GM21381 (cell line): ENCODE data around the gene FAM181B.
"Not testable (repeated sequence)": the region's sequence is repeated elsewhere in the genome, so short reads cannot be mapped to it uniquely, and the experiment has no call there.

Experiments used
- ATAC-seq: cut with Tn5 transposase; IDR thresholded peaks from one replicate; pipeline ENCODE4 v1.9.1; 2021; ENCODE audit warnings: mild to moderate bottlenecking, moderate library complexity; ENCODE audit not compliant: unreplicated experiment

The FAM181B gene

DNA sequence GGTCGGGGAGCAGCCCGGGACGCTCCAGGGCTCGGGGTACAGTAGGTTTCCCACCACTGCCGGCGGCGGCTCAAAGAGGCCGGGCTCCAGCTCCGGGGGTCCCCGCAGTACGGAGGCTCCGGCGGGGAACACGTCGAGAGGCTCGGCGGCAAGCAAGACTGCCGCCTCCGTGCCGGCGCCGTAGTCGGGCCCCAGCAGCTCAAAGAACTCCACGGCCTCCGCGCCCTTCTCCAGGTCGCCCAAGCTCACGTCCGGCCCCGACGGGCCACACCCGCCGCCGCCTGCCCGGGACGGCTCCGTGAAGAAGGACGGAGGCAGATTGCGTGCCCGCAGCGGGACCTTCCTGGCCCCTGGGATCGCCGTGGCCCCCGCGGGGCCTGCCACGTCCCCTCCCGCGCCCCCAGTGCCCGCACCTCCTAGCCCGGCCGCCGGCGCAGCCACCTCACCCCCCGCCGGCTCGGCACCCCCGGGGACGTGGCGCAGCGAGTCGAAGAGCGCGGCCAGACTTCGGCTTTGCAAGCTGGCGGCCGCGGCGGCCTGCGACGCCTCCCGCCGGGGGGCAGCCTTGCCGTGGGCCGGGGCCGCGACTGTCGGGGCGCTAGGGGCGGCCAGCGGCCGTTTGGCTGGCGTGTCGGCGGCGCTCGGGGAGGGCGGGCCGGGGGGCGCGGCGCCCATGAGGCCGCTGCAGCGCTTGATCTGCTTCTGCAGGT is 775 bp downstream of the FAM181B start:
- ATAC-seq, result no peak

DNA sequence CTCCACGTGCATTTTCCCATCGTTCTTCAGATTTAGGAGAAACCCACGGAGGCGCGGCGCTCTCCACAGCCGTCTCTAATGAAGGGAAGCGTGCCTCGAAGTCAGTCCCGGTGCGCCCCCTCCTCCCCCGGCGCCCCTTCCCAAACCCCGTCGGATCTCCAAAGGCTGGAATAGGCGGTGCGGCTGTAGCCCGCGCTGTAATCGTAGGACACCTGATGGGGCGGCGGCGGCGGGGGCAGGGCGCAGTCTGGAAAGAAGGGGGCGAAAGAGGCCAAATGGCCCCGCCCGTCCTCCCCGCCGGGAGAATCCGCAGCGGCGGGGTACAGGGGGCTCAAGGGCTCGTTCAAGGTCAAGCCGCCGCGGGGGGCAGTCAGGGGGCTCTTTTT is 1.3 kb downstream of the FAM181B start:
- ATAC-seq, result no peak

DNA sequence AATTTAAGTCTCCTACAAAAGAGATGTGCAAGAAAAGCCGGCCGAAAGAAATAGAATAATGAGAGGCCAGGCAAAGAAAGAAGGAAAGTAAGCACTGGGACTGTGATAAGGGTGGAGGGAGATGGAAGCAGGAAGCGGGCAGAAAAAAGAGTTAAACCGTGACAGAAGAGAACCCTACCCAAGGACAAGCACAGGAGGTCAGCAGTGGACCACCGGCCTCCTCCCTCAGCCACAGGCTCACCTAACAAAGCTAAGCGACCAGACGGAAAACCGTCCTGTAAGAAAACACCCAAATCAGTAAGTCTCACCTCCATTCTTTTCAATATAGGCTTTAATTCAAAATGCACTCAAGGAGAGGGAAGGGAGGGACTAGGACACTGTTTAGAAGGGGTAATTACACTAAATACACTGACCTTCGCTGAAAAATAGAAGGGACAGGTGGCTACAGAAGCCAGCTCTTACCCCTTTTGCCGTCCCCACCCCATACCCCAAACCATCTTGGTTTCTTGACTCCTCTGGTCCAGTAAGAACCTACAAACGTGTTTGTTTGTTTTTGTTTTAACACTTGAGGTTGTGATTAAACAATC is 1.9 kb downstream of the FAM181B start:
- ATAC-seq, result no peak

DNA sequence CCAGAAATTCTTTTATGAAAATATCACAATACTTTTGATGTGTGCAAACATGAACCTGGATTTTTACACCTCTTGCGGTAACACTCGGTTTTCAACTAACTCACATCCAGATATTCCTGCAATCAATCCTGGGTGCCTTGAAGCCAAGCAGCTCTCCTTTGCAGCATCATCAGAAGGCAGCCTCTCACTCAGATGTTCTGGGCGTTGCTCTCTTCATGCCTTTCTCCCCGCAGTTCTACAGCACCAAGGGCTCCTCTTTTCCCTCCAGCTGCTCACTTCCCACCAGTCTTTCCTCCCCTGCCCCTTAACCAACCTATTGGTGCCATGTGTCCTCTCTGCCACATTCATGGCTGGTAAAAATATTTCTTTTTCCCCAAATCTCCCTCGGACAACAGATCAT is 2.9 kb downstream of the FAM181B start:
- no peak for ATAC-seq

DNA sequence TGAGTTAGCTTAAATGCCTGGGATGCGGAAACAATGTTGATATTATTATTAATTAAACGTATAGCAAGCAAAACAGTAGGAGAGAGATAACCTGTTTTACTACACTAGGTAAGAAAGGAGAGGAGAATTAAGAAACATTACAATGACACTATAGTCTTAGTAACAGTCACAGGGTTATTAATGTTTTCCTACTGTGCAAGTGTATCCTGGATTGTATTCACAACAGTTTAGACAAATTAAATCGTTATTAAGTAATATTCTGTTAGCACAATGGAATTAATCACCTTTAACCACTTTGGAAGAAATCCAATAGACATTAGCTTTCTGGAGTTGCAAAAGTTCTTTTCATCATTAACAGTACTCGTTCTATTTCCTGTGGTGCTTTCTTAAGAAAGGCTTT is 3.4 kb downstream of the FAM181B start:
- no peak for ATAC-seq

DNA sequence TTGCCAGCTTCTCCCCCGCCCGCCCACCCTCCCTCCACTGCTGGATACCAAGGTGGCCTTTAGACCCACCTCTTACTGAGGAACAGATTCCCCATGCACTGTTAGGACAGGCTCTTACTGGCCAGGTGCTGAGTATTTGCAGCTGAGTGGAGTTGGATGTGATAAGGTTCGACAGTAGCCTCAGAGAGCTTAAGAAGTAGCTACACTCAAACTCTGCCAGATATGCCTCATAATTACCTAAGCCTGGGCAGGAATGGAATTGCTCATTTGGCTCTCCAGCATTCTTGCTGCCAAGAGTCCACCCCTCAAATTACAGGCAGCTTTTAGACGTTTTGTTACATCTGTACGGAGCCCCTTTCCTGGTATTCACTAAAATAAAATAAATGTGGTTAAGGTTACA is 9.6 kb downstream of the FAM181B start:
- ATAC-seq, result no peak

DNA sequence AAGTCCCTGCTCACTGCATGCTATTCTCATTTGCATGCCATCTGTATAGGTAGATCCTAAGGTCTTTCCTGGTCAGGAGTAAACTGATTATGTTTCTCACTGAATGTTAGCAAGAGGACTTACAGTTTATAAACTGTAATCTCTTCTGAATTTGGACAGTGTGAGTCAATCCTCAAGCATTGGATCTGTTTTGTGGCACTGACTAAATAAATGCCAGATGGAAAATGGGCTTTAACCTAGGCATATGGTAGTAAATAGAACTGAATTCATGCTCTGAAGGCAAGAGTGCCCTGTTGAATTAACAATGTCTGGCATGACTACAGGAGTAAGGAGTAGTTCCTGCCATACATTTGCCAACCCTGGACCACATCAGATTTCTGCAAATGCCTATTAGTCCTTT is 11.4 kb downstream of the FAM181B start:
- ATAC-seq, result no peak

DNA sequence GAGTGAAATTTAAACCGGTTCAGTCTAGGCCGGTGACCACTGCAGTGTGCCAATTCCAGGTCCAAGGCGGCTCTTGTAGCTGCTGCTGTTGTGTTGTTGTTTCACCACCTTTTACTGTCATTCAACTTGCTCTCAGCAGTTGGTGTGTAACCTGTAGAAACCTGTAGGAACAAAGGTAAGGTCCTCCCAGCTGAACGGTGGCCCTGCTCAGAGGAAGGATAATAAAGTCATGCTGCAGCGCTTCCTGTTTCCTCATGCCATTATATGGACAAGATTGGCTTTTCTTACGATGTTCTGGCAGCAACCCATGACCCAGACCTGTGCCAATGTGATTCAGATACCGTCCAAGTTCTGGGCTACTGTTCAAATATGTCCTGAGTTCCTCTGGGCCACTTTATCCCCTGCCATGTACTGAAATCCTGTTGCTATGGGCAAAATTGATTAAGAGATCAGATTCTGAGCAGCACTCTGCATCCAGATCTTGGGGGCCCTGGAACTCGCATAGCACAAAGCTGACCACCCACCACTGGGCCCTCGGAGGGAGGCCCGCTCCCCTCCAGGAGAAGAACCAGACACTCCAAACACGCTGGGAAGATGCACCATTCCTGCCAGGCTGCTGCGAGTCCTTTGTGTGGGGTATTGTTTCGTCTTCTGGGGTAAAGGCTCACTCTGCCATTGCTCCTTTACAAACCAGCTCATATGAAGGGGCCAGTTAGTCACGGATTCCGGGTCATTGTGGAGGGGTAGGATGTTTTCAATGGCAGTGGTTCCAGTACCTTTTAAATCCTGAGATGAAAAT is 13.2 kb downstream of the FAM181B start:
- no peak for ATAC-seq

DNA sequence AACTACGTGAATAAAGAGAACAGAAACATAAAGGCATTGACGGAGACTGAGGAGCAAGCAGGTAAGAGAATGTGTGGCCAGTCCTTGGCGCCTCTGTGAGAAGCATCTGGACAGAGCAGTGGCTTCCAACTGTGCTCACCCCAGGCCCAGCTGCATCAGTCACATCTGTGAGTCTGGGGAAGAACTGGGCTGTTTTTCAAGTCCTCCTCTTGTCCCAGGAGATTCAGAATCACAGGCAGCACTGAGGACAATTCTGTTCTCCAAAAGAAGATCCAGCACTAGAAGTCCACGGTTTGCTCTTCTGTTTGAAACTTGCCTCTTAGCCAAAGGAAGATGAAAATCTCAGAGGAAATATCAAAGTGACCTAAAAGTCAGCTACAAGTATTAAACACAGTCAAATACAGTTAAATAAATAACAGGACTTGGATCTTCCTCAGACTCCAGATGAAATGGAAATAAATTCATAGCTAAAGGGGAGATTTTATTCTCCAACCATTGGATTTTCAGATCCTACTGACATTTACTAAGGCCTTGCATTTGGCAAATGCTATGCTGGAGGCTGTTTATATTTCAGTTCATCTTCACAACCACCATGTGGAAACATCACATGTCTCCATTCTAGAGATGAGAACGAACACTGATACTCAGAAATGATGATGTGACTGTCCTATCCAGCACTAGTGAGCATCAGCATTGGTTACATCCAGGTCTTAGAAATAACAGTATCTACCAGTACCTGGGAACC is 14.1 kb downstream of the FAM181B start:
- ATAC-seq, result no peak

DNA sequence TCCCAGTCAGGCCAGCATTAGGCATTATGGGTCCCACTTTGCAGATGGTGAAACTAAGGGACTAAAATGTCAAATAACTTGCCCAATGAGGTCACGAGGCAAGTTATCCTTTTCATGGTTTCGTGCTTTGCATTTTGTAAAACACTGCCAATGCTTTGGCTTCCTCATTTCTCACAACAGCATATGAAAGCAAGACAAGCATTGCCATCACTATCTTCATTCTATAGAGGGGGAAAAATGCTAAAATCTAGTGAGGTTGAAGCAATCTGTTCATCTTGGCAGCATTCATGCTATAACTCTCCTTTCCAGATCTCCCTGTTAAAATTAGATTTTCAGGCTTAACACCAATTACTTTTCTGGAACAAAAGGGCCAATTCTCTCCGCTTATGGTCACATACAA is 14.8 kb downstream of the FAM181B start:
- no peak for ATAC-seq

DNA sequence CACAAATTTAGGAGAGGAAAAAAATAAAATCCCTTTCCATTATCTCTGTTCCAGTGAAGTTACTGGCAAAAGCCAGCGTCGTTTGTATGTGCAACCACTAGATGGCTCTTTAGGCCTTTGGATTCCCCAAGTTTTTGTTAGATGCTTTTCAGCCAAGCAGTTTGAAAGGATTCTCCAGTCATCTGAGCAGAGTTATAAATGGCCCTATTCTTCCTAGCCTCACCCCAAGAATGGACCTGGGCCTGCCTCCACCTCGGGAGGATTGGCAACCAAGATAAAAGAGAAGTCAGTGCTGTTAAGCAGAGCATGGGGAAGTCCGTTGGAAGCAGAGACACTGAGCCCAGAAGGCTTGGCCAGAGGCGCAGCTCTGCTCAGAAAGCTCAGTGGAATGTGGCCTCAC is 15.4 kb downstream of the FAM181B start:
- no peak for ATAC-seq

DNA sequence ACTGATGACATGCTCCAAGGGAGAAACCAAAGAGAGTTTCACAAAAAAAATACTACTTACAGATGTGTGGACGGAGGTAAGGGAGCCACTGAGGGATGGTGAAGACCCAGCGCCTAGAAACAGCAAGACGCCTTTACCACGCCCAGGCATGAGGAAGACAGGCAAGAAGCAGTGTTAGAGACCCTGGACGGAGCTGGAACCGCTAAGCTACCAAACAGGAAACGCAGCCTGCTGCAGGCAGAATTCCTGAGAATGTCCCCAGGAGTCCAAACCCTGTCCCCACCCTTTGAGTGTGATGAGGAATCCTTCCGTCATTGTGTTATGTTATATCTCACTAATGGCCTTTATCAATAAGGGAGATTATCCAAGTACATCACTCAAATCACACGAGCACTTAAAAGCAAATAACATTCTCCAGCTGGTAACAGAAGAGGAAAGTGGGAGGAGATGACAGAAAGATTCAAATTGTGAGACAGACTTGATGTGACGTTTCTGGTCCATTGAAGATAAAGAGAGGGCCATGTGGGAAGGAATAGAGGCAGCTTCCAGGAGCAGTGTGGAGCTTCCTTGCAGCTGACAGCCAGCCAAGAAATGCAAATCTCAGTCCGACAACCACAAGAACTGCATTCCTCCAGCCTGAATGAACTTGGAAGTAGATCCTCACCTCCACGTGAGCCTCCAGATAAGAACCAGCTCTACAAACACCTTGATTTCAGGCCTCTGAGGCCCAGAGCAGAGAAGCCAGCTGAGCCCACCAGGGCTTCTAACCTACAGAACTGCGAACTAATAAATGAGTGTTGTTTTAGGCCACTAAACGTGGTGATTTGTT is 19.1 kb downstream of the FAM181B start:
- no peak for ATAC-seq

DNA sequence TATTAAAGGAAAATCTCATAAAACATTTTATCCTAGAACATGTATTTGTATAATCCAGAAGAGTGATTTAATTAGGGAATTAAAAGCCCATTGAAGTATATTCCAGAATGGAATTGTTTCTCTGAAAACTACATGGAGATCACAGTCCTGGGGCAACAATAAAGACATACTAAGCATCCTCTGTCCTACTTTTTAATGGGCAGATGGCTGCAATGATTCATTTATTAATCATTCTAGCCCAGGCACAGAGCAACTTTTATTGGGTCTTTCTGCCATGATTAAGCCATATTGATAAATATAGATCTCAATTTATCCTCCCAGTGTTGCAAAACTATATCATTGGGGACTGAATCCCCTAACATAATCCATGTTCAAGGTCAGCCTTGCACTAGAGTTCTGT is 22.0 kb downstream of the FAM181B start:
- ATAC-seq, result no peak

DNA sequence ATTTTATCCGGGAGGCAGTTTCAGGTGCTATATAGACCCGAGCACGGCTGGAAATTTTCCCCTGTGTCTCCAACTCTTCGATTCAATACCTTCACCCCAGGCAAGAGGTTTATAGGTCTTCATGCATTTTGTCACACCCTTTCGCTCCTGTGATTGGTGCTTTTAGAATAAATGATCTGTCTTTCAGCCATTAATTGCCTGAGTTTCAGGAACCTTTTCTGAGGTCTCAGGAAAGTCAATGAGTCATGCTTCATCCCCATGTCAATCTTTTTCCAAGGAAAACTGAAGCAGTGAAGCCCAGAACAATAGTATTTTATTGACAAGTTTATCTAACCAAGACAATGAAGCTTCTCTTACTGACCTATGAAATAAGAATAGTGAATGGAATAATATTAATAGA is 29.9 kb downstream of the FAM181B start:
- no peak for ATAC-seq

DNA sequence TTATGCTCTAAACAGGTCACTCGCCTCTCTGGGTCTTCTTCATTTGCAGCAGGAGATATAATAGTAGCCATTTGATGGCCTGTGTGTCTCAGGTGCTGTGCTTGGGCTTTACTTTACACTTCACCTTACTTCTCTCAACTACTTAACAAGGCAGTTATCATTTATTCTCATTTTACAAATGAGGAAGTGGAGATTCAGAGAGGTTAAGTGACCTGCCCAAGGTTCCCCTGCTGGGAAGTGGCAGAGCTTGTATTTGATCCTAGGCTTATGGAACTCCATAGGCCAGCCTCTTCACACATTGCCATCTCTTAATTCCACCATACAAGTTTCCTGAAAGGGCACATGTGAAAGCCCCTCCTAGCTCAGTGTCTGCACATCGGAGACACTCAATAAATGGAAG is 30.4 kb downstream of the FAM181B start:
- ATAC-seq, result no peak

DNA sequence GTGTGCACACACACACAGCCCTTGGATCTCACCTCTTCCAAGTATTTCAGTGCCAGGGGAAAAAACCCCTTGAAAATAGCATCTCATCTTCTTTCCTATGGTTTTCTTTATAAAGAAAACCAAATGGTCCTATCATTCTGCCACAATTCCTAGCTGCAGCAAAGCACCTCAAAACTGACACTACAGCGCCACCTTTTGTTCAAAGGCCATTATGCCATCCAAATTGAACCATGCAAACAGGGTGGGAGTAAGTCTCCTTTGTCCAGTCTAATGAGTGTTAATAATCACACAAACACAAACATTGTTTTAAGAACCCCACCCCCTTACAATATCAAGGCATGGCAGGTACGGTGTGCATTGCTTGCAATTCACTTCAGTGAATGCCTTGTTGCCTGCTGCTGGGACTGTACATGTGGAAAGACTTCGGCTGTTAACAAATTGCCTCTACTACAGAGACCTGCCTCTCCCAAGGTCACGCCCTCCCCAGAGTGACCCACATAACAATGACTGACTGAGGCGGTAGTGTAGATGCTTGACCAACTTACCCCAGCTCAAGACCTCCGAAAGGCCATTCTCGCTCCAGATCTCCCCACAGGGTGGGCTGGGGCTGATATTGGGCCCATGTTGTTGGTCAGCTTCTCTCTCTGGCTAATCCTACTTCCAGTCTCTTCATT is 31.7 kb downstream of the FAM181B start:
- ATAC-seq, result no peak

DNA sequence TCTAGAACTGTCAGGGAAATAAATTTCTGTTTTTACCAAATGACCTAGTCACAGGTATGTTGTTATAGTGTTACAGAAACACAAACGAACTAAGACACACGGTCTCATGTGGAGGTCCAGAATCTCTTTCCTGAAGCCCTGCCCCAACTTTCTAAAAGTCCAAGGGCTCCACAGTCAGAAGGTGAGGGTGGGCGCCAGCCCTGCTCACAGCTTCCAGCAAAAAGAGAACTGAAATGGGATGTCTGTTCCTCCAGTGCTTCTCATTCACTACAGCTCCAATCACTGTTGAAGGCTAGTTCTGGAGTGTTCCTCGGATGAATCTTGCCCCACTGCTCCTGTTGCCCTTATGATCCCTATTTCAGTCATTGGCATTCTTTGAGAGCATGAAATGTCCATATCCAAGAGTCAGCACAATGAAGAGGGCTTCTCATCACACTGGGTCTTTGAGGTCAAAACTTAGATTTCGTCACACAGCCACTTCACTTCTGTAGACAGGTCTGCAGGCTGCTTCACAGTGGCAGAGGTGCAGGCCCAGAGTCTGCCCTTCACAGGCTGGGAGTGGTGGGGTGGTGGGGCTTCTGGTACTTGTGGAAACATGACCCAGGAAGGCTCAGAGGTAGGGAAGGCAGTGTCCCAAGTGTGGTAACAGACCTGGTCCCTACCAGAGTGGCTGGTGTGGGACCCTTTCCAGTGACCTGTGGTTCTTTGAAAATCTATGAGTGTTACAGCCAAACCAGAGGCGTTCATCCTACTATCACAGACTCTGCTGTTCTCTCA is 34.9 kb downstream of the FAM181B start:
- no peak for ATAC-seq

DNA sequence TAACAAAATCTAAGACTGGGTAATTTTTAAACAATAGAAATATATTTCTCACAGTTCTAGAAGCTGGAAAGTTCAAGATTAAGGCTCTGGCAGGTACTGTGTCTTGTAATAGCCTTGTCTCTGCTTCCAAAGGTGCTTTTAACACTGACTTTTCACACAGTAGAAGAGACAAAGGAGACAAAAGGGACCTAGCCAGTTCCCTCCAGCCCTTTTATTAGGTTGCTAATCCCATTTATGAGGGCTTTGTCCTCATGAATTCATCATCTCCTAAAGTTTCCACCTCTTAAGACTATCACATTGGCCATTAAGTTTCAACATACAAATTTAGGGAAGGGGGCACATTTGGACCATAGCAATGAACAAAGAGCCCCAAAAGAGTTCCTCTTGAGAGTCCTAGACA is 40.7 kb downstream of the FAM181B start:
- ATAC-seq, result no peak

DNA sequence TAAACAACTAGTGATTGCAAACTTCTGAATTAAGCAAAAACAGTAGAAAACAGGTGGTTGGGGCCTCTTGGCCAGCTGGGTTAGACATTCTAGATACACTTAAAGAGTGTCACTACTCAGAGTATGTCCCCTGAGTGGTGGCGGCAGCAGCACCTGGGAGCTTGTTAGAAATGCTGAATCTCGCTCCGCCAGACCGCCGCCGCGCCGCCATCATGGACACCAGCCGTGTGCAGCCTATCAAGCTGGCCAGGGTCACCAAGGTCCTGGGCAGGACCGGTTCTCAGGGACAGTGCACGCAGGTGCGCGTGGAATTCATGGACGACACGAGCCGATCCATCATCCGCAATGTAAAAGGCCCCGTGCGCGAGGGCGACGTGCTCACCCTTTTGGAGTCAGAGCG is 44.3 kb downstream of the FAM181B start:
- not testable (repeated sequence) for ATAC-seq
